Measurements from ENCODE around the gene KIFC1. TPM values are rescaled to one million over a fixed set of nuclear protein-coding genes. Genes with fewer than 3 reads are reported as not detected.

KIFC1 gene
- total RNA-seq, 1 donor from 2014 or later, result 7.4 TPM

GRCh38 chr6:33417903-33418689, 26.5 kb downstream of the KIFC1 start, which contains the start of gene CUTA:
TSS of gene CUTA (minus strand) at chr6:33418107. CDS start at chr6:33418000, 107 bp downstream.
- Mint-ChIP-seq H3K4me3 (ENCODE audit: unreplicated experiment) (peak within 1 kb of the TSS; percentile 99), H3K4me1 (ENCODE audit: low read depth) (peaks cover 64% of the 10 kb centered on the region), H3K27ac (ENCODE audit: unreplicated experiment) (peak within 1 kb of the TSS; percentile 99), H3K36me3 (ENCODE audit: low read depth) (peaks cover 15% of the 10 kb centered on the region), H3K9me3 (ENCODE audit: low read depth) (no peaks in the 10 kb centered on the region), H3K27me3 (ENCODE audit: low read depth) (no peaks in the 10 kb centered on the region)
- TF ChIP-seq CTCF (IDR thresholded peaks at IDR 0.05), result peak; percentile 72
- DNase-seq (ENCODE audit: low spot score), result peak; percentile 100

- H3K4me1 Mint-ChIP-seq (ENCODE audit: low read depth), result peaks cover 64% of the 10 kb centered on the region
- no peak for TF ChIP-seq CTCF (IDR thresholded peaks at IDR 0.05)
- no peak for DNase-seq (ENCODE audit: low spot score)
- peak overlapping the region; percentile 99 for H3K4me3 Mint-ChIP-seq (ENCODE audit: unreplicated experiment)
- H3K36me3 Mint-ChIP-seq (ENCODE audit: low read depth), result peaks cover 15% of the 10 kb centered on the region
- H3K27me3 Mint-ChIP-seq (ENCODE audit: low read depth), result no peaks in the 10 kb centered on the region
- H3K27ac Mint-ChIP-seq (ENCODE audit: unreplicated experiment), result peak overlapping the region; percentile 99
- H3K9me3 Mint-ChIP-seq (ENCODE audit: low read depth), result no peaks in the 10 kb centered on the region
Measured at GRCh38 chr6:33418690-33419291, 27.2 kb downstream of the KIFC1 start.

- peak within 1 kb of the TSS; percentile 99 for H3K27ac Mint-ChIP-seq (ENCODE audit: unreplicated experiment)
- H3K36me3 Mint-ChIP-seq (ENCODE audit: low read depth), result peaks cover 12% of the 10 kb centered on the region
- H3K4me3 Mint-ChIP-seq (ENCODE audit: unreplicated experiment), result peak within 1 kb of the TSS; percentile 99
- H3K9me3 Mint-ChIP-seq (ENCODE audit: low read depth), result no peaks in the 10 kb centered on the region
- TF ChIP-seq CTCF (IDR thresholded peaks at IDR 0.05), result no peak
- H3K4me1 Mint-ChIP-seq (ENCODE audit: low read depth), result peaks cover 70% of the 10 kb centered on the region
- H3K27me3 Mint-ChIP-seq (ENCODE audit: low read depth), result no peaks in the 10 kb centered on the region
- no peak for DNase-seq (ENCODE audit: low spot score)
Measured at GRCh38 chr6:33419580-33420490, 28.2 kb downstream of the KIFC1 start, which contains the start of gene SYNGAP1. TSS of gene SYNGAP1 (plus strand) at chr6:33420065. CDS start at chr6:33420265, 200 bp downstream.

GRCh38 chr6:33420491-33421343, 29.1 kb downstream of the KIFC1 start:
- Mint-ChIP-seq H3K4me1 (ENCODE audit: low read depth) (peaks cover 68% of the 10 kb centered on the region), H3K9me3 (ENCODE audit: low read depth) (no peaks in the 10 kb centered on the region), H3K27ac (ENCODE audit: unreplicated experiment) (peak overlapping the region; percentile 75), H3K27me3 (ENCODE audit: low read depth) (no peaks in the 10 kb centered on the region), H3K36me3 (ENCODE audit: low read depth) (peaks cover 9% of the 10 kb centered on the region), H3K4me3 (ENCODE audit: unreplicated experiment) (peak overlapping the region; percentile 72)
- TF ChIP-seq CTCF (IDR thresholded peaks at IDR 0.05), result no peak
- no peak for DNase-seq (ENCODE audit: low spot score)

Measured in chondrocyte (in vitro differentiated cells).